ENCODE measurements around the gene PNLDC1.

GRCh38 chr6:159860482-159860881, 60.4 kb downstream of the PNLDC1 start:
- TF ChIP-seq CTCF (conservative IDR thresholded peaks at IDR 0.05; ENCODE audit: low read depth in 2 of 2) (no peak), POLR2AphosphoS5 (IDR thresholded peaks at IDR 0.05; ENCODE audit: low read depth) (no peak), JUNB (IDR thresholded peaks at IDR 0.05; ENCODE audit: unreplicated experiment) (no peak), EZH2 (IDR thresholded peaks at IDR 0.05; ENCODE audit: low read depth, unreplicated experiment) (no peak), EZH2phosphoT487 (IDR thresholded peaks at IDR 0.05; ENCODE audit: unreplicated experiment) (no peak), CREB1 (CRISPR knock-in tag; IDR thresholded peaks at IDR 0.05; ENCODE audit: low read depth) (no peak), REST (IDR thresholded peaks at IDR 0.05; ENCODE audit: unreplicated experiment) (no peak), ETS1 (IDR thresholded peaks at IDR 0.05) (no peak), NANOG (IDR thresholded peaks at IDR 0.05; ENCODE audit: borderline replicate concordance) (no peak), ZNF462 (CRISPR knock-in tag; IDR thresholded peaks at IDR 0.05) (no peak), ZNF331 (CRISPR knock-in tag; IDR thresholded peaks at IDR 0.05; ENCODE audit: low read depth) (no peak)

Data from GM23338 (cell line).